ENCODE data around the gene SERPING1.

SERPING1 gene

GRCh38 chr11:57566905-57567514 lies 30.5 kb upstream of the SERPING1 start:
- peaks cover 51% of the 10 kb centered on the region for H3K79me2 ChIP-seq (ENCODE audit: control insufficient read depth, insufficient read depth, low read length, unreplicated experiment)
- H2AFZ ChIP-seq (ENCODE audit: low read length, unreplicated experiment), result no peak overlapping the region
- no peaks in the 10 kb centered on the region for H3K27me3 ChIP-seq (ENCODE audit: insufficient read depth, low read length)
- H3K27ac ChIP-seq (ENCODE audit: low read depth, low read length), result peak overlapping the region; percentile 77
- H3K4me1 ChIP-seq (ENCODE audit: control insufficient read depth, insufficient read depth, low read length, unreplicated experiment), result peaks cover 20% of the 10 kb centered on the region
- peak overlapping the region; percentile 83 for H3K4me3 ChIP-seq (ENCODE audit: low read depth, low read length)
- 0 out of 2 replicates have a peak, but pooled peaks cover 3% of the 10 kb centered on the region for H3K36me3 ChIP-seq (ENCODE audit: insufficient read depth, low read length)

GRCh38 chr11:57567515-57568329 lies 29.8 kb upstream of the SERPING1 start, which contains the start of gene UBE2L6:
TSS of gene UBE2L6 (minus strand) at chr11:57567672. CDS start at chr11:57567611, 61 bp downstream.
- peaks cover 44% of the 10 kb centered on the region for H3K79me2 ChIP-seq (ENCODE audit: control insufficient read depth, insufficient read depth, low read length, unreplicated experiment)
- 0 out of 2 replicates have a peak, but pooled peaks cover 3% of the 10 kb centered on the region for H3K36me3 ChIP-seq (ENCODE audit: insufficient read depth, low read length)
- peak within 1 kb of the TSS; percentile 97 for H3K27ac ChIP-seq (ENCODE audit: low read depth, low read length)
- H3K27me3 ChIP-seq (ENCODE audit: insufficient read depth, low read length), result no peaks in the 10 kb centered on the region
- H3K4me3 ChIP-seq (ENCODE audit: low read depth, low read length), result peak within 1 kb of the TSS; percentile 83
- H2AFZ ChIP-seq (ENCODE audit: low read length, unreplicated experiment), result peak within 1 kb of the TSS; percentile 55
- peaks cover 20% of the 10 kb centered on the region for H3K4me1 ChIP-seq (ENCODE audit: control insufficient read depth, insufficient read depth, low read length, unreplicated experiment)

GRCh38 chr11:57568330-57568766 lies 29.1 kb upstream of the SERPING1 start:
- Histone ChIP-seq H3K27me3 (ENCODE audit: insufficient read depth, low read length) (no peaks in the 10 kb centered on the region), H3K4me3 (ENCODE audit: low read depth, low read length) (peak overlapping the region; percentile 83), H3K36me3 (ENCODE audit: insufficient read depth, low read length) (0 out of 2 replicates have a peak, but pooled peaks cover 3% of the 10 kb centered on the region), H3K27ac (ENCODE audit: low read depth, low read length) (peak overlapping the region; percentile 97), H3K79me2 (ENCODE audit: control insufficient read depth, insufficient read depth, low read length, unreplicated experiment) (peaks cover 37% of the 10 kb centered on the region), H2AFZ (ENCODE audit: low read length, unreplicated experiment) (peak overlapping the region; percentile 55), H3K4me1 (ENCODE audit: control insufficient read depth, insufficient read depth, low read length, unreplicated experiment) (peaks cover 20% of the 10 kb centered on the region)

GRCh38 chr11:57571606-57572005 lies 25.9 kb upstream of the SERPING1 start:
- Histone ChIP-seq H3K4me3 (ENCODE audit: low read depth, low read length) (no peak overlapping the region), H3K27ac (ENCODE audit: low read depth, low read length) (no peak overlapping the region), H3K36me3 (ENCODE audit: insufficient read depth, low read length) (no peaks in the 10 kb centered on the region), H3K27me3 (ENCODE audit: insufficient read depth, low read length) (no peaks in the 10 kb centered on the region), H3K4me1 (ENCODE audit: control insufficient read depth, insufficient read depth, low read length, unreplicated experiment) (peaks cover 14% of the 10 kb centered on the region), H3K79me2 (ENCODE audit: control insufficient read depth, insufficient read depth, low read length, unreplicated experiment) (peaks cover 8% of the 10 kb centered on the region), H2AFZ (ENCODE audit: low read length, unreplicated experiment) (no peak overlapping the region)

- H3K27ac ChIP-seq (ENCODE audit: low read depth, low read length), result no peak overlapping the region
- no peaks in the 10 kb centered on the region for H3K36me3 ChIP-seq (ENCODE audit: insufficient read depth, low read length)
- no peaks in the 10 kb centered on the region; the same call in 1 of the 2 replicates for H3K27me3 ChIP-seq (ENCODE audit: insufficient read depth, low read length)
- peaks cover 6% of the 10 kb centered on the region for H3K4me1 ChIP-seq (ENCODE audit: control insufficient read depth, insufficient read depth, low read length, unreplicated experiment)
- H2AFZ ChIP-seq (ENCODE audit: low read length, unreplicated experiment), result no peak overlapping the region
- H3K79me2 ChIP-seq (ENCODE audit: control insufficient read depth, insufficient read depth, low read length, unreplicated experiment), result no peaks in the 10 kb centered on the region
- H3K4me3 ChIP-seq (ENCODE audit: low read depth, low read length), result no peak overlapping the region
These were observed 23.4 kb upstream of the SERPING1 start for GRCh38 chr11:57574061-57574460.

GRCh38 chr11:57584341-57584740 lies 13.1 kb upstream of the SERPING1 start:
- no peak overlapping the region for H3K4me3 ChIP-seq (ENCODE audit: low read depth, low read length)
- no peak overlapping the region for H2AFZ ChIP-seq (ENCODE audit: low read length, unreplicated experiment)
- no peaks in the 10 kb centered on the region for H3K79me2 ChIP-seq (ENCODE audit: control insufficient read depth, insufficient read depth, low read length, unreplicated experiment)
- no peaks in the 10 kb centered on the region for H3K36me3 ChIP-seq (ENCODE audit: insufficient read depth, low read length)
- H3K4me1 ChIP-seq (ENCODE audit: control insufficient read depth, insufficient read depth, low read length, unreplicated experiment), result no peaks in the 10 kb centered on the region
- H3K27me3 ChIP-seq (ENCODE audit: insufficient read depth, low read length), result no peaks in the 10 kb centered on the region
- no peak overlapping the region for H3K27ac ChIP-seq (ENCODE audit: low read depth, low read length)

GRCh38 chr11:57585301-57585700 lies 12.2 kb upstream of the SERPING1 start:
- Histone ChIP-seq H3K36me3 (ENCODE audit: insufficient read depth, low read length) (no peaks in the 10 kb centered on the region), H3K27ac (ENCODE audit: low read depth, low read length) (no peak overlapping the region), H3K4me1 (ENCODE audit: control insufficient read depth, insufficient read depth, low read length, unreplicated experiment) (no peaks in the 10 kb centered on the region), H2AFZ (ENCODE audit: low read length, unreplicated experiment) (no peak overlapping the region), H3K4me3 (ENCODE audit: low read depth, low read length) (no peak overlapping the region), H3K27me3 (ENCODE audit: insufficient read depth, low read length) (no peaks in the 10 kb centered on the region), H3K79me2 (ENCODE audit: control insufficient read depth, insufficient read depth, low read length, unreplicated experiment) (no peaks in the 10 kb centered on the region)

- Histone ChIP-seq H3K36me3 (ENCODE audit: insufficient read depth, low read length) (no peaks in the 10 kb centered on the region), H2AFZ (ENCODE audit: low read length, unreplicated experiment) (no peak overlapping the region), H3K27me3 (ENCODE audit: insufficient read depth, low read length) (no peaks in the 10 kb centered on the region), H3K79me2 (ENCODE audit: control insufficient read depth, insufficient read depth, low read length, unreplicated experiment) (no peaks in the 10 kb centered on the region), H3K4me3 (ENCODE audit: low read depth, low read length) (no peak overlapping the region), H3K4me1 (ENCODE audit: control insufficient read depth, insufficient read depth, low read length, unreplicated experiment) (no peaks in the 10 kb centered on the region), H3K27ac (ENCODE audit: low read depth, low read length) (no peak overlapping the region)
These were observed 10.7 kb upstream of the SERPING1 start for GRCh38 chr11:57586711-57587245.

- no peaks in the 10 kb centered on the region for H3K79me2 ChIP-seq (ENCODE audit: control insufficient read depth, insufficient read depth, low read length, unreplicated experiment)
- H3K27ac ChIP-seq (ENCODE audit: low read depth, low read length), result no peak overlapping the region
- H3K36me3 ChIP-seq (ENCODE audit: insufficient read depth, low read length), result no peaks in the 10 kb centered on the region
- H3K4me1 ChIP-seq (ENCODE audit: control insufficient read depth, insufficient read depth, low read length, unreplicated experiment), result peaks cover 7% of the 10 kb centered on the region
- H3K4me3 ChIP-seq (ENCODE audit: low read depth, low read length), result no peak overlapping the region
- no peaks in the 10 kb centered on the region for H3K27me3 ChIP-seq (ENCODE audit: insufficient read depth, low read length)
- no peak overlapping the region for H2AFZ ChIP-seq (ENCODE audit: low read length, unreplicated experiment)
These were observed 9.3 kb upstream of the SERPING1 start for GRCh38 chr11:57588046-57588710.

- Histone ChIP-seq H3K4me3 (ENCODE audit: low read depth, low read length) (no peak overlapping the region), H3K36me3 (ENCODE audit: insufficient read depth, low read length) (no peaks in the 10 kb centered on the region), H2AFZ (ENCODE audit: low read length, unreplicated experiment) (no peak overlapping the region)
These were observed 1.1 kb upstream of the SERPING1 start for GRCh38 chr11:57596266-57596885.

More at GRCh38 chr11:57596266-57596885, 1.1 kb upstream of the SERPING1 start:
- H3K27ac ChIP-seq (ENCODE audit: low read depth, low read length), result no peak overlapping the region
- H3K4me1 ChIP-seq (ENCODE audit: control insufficient read depth, insufficient read depth, low read length, unreplicated experiment), result peaks cover 26% of the 10 kb centered on the region
- no peaks in the 10 kb centered on the region for H3K79me2 ChIP-seq (ENCODE audit: control insufficient read depth, insufficient read depth, low read length, unreplicated experiment)
- H3K27me3 ChIP-seq (ENCODE audit: insufficient read depth, low read length), result no peaks in the 10 kb centered on the region

Measured in ACC112 (cell line).